DMS153 (cell line): ENCODE data around the gene MGMT.

Experiments
- DNase-seq: peaks from one replicate; lab custom pipeline; 2025; lab: John Stamatoyannopoulos, UW

The MGMT gene

DNA sequence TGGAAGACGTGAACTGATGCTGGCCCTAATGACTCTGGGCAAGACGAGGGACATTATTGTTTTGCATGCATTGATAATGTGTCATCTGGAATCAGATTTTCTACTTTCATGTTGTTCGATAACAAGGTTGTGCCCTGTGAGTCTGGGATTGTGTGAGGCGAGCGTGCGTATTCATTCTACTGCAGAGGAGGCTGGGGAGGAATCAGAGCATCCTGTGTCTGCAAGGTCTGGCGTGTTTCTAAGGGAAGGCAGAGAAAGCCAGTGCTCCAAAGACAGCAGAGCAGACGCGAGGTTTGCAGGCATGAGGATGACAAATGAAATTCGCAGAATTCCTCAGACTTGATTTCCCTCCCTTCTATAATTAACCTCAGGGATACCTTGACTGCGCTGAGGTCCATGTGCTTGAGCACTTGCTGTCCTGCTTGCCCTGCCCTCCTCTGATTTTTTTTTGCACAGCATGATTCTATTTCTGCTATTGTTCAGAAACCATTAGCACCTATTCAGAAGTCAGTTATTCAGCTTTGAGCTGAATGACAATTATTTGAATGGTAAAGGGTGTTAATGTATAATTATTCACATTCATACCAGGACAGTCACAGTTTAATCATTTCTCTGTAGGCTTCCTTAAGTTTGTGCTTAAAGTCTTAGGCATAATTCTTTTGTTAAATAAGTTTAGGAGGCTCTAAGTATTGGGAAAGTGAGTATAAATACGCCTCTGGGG is 263.4 kb downstream of the MGMT start:
- DNase-seq, result no peak

DNA sequence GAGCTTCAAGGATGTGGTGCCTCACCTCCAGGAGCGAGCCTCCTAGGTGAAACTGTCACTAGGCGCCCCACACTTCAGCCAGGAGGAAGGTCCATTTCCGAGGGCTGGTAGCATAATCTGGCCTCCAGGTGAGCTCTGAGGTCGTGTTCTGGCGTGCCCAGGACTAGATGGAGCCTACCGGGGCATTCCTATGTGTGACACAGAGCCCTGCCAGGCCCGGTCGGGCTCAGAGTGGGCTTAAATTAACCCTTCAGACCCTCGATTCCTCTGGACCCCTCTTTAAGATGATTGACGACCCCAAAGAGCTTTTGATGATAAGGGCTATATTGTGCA is 263.9 kb downstream of the MGMT start:
- no peak for DNase-seq

DNA sequence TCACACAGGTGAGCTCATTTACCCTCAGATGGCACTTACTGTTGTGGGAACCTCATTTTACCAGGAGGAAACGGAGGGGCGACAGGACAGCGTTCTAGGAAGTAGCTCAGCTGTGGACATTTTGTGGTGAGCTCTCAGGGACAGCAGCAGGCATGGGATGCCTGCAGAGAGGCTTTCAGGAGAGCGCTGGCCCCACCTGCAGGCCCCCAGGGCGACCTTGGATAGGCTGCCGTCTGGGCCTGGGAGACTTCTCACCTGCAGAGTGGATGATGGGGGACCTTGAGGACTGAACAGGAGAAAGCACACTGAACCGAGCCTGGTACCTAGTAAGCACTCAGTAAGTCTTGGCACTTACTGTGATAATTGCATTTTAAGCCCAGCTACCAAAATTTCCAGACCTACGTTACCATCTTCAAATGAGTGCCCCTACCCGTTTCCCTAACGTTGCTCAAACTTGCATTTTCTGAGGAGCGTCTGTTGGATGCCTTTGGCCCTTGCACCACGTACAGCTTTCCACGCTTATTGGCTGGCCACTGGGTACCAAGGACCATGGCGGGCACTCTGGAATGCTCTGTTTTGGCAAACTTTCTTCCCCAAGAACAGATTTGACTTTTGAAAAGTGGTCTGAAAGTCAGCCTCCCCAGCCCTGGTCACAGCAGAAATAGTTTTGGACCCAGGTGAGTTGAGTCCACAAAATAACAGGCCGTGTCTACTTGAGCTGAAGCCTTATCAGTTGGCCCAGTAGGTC is 273.7 kb downstream of the MGMT start:
- no peak for DNase-seq

DNA sequence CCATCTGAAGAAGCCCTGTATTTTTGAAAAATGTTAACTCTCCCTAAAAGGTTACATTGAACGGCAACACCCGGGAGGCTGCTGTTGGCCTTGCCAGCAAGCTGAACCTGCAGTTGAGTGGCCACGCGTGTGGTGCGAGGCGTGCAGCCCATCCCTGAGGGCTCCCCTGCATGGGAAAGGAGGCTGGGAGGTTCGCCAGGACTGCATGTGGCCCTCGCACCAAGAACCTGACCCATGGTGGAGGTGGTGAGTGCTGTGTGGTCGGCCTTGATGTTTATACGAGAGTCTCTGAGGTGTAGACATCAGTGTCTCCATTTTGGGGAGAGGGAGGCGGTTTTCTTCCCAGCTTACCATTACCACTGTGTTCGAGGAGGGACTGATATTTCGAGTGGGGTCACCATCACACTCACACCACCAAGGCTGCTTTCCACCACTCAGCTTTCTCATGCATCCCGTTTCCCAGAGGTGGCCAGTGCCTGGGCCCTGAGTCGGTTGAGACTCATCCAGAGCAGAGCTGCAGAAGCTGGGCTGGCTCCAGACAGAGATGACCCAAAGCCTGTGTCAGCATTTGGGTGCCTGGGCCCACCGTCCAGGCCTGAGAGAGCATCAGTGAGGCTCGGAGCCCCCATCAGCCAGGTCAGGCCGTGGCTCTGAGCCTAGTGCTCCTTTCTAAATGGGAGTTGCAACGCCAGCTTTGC is 274.4 kb downstream of the MGMT start:
- DNase-seq, result no peak

DNA sequence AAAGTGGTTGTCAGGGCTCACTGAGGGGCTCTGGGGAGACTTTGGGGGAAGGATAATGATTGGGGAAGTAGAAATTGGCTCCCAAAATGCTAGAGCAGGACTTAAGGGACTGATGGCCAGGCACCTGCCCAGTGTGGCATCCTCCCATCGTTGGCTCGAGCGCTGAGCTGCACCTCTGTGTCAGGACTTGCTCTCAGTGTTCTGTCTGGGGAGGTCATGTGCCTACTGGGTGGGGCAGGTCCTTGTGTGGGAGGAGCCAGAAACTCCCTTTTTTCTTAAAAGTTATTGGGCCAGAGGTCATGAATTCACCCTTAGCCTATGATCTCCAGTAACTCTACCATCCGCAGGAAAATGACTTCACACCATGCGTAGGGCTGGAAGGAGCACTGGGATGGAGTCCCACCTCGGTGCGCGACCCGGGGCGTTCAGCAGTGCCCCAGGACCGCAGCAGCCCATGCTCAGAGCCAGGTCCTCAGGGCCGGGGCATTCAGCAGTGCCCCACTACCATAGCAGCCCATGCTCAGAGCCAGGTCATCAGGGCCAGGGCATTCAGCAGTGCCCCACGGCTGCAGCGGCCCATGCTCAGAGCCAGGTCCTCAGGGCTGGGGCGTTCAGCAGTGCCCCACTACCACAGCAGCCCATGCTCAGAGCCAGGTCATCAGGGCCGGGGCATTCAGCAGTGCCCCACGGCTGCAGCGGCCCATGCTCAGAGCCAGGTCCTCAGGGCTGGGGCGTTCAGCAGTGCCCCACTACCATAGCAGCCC is 275.1 kb downstream of the MGMT start:
- DNase-seq, result no peak

DNA sequence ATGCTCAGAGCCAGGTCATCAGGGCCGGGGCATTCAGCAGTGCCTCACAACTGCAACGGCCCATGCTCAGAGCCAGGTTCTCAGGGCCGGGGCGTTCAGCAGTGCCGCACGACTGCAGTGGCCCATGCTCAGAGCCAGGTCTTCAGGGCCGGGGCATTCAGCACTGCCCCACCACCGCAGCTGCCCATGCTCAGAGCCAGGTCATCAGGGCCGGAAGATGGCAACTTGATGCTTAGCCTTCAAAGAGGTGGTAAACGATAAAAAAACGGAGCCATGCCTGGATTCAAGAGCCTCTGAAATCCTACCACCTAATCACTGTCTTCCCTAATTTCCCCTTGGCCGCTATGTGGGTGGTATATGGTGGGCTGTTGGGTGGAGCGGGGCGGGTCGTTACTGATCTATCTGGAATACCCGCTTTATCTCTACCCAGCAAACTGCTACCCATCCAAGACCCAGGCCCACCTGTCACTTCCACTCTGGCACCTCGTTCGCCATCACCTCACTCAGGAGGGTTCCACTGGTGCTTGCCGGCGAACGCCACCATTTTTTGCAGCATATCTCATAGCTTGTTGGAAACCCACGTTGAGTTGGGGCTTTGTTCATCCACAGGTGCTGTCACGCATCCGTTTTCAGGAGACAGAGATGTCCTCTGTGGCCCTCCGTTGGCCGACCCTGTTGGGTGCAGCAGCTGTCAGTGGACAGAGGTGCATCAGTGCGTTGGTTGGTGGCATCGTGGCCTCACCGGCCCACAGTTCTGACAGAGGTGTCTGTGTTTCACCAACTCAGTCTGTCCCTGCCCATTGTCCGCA is 275.9 kb downstream of the MGMT start:
- DNase-seq, result no peak

DNA sequence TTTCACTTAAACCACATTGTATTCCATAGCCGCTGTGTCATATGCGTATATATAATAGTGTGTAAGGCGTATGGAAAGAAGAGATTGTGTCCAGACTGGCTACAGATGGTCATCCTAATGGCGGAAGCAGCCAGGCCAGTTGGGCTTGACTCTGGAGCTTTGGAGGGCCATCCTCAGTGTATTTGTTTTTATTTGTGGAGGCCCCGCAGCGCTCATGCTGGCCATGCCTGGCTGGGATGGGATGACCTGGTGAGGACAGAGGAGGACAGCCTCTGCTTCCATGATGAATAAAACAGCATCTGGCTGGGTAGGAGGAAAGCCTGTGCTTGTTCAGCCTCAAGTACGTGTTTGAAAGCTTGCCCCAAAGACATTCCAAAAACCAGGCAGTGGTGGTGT is 276.7 kb downstream of the MGMT start:
- DNase-seq, result no peak

DNA sequence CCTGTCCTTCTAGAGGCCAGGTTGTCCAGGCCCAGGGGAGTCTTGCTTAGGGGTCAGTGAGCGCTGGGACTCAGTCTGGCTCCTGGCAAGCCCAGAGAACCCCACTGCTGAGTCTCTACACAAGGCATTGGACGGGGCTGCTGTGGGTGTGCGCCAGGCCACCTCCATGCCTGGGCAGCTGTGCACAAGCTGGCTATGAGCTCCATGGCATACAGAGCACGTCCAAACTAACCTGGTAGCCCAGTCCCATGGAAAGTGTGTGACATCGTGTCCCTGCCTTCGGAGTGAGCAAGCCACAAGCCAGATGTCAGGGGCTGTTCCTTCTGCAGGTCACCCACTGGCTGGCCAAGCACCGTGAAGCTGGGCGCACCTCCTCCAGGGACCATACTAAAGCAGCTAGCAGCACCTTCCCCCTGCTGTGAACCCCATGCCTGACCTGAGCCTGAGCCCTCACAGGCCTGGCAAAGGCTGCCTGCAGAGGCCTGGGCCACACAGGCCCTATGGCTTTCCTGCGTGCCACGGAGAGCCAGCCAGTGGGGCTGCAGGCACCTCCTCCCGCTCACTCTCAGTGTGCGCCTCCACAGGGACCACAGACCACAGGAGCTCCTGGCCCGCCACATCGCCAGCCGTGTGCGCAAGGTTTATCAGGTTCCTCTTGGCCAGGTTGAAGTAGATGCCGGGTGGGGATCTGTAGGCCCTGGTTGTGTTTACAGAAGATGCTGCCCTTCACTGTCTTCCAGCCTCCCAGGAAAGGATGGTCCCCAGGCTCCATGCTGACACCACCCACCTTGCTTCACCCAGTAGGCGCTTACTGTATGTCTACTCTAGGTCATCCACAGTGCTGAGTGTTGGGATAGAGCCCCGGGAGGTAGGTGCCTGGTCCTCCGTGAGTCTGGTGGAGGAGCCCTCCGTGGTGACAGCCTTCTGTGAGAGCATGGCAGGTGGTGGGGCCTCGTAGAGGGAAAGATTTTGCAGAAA is 277.4 kb downstream of the MGMT start:
- DNase-seq, result no peak

DNA sequence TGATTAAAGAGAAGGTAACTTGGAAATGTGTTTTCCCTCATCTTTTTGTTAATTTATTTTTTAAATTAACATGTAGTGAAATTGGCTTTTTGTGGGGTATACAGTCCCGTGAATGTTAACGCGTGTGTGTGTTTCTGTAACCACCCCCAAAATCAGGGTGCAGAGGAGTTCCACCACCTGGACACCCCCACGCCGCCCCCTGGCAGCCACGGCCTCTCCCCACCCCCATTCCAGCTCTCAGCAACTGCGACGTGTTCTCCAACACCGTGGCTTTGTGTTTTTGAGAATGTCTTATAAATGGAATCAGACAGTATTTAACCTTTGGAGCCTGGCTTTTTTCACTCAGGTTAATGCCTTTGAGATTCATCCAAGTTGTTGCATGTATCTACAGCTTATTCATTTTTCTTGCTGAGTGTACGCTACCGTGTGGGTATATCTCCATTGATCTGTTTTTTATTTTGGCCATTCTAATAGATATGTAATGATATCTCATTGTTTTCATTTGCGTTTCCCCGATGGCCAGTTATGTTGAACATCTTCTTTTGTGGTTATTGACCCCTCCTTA is 278.2 kb downstream of the MGMT start:
- DNase-seq, result no peak

DNA sequence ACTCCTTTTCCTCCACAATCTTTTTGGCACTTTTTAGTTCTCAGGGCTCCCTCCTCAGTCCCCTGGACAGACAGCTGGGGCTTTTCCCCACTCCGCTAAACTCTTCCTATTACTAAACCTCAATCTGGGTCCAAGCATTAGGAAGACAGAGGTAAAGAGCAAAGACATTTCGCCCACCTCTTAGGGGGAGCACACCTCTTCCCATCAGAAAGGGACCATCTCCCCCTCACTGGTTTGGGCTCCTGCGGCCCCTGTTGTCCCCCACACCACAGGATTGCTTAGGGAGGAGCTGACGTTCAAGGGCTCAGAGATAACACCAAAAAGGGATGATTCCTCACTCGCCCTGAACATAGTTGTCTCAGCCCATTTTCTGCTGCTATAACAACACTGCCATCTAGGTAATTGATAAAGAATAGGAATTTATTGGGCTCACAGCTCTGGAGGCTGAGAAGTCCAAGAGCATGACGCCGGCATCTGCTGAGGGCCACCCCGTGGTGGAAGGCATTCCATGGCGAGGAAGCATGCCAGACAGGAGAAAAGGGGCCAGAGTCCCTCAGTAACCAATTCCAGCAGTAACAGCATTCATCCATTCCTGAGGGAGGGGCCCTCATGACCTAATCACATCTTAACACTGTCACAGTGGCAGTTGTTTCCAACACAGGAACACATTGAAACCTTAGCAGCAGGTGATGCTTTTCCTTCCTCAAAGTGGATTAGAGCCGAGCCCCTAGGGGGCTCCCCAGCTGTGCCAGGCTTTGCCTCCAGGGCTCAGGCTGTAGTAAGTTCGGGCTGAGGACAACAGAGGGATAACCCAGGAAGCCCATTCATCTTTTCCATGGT is 287.4 kb downstream of the MGMT start:
- no peak for DNase-seq

DNA sequence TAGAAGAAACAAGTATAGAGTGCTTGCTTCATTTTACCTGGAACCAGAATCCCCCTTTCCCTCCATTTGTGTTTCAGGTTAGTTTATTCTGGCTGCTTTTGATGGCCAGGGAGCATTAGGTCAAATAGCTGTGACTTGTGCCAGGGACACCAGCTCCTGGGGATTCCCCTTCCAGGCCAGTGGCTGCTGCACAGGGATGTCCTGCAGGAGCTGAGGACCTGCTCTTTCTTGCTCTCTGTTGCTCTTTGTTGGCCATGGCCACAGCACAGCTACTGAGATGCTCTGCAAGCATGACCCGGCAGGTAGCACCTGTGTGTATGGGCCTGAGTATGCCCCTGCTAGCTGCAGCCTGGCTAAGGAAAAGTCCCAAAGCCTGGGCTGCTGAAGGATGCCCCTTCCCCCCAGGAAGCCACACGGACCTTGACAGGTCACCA is 288.1 kb downstream of the MGMT start:
- no peak for DNase-seq

DNA sequence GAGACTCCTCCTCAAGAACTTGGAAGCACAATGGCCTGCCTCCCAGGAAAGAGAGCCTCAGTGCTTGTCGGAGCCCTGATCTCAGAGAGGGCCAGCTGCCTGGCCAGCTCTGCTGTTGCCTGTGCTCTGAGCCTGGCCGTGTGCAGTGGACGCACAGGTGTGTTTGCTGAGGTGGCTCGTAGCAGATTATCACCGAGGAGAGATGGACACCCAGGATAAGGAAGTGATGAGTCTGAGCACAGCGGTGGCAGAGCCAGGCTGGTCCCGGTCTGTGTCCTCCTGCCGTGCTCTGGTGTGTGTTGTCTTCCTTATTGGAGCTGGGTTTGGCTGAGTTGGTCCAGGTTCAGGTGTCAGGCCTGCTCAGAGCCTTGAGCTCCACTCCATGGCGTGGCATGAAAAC is 288.6 kb downstream of the MGMT start:
- DNase-seq, result no peak

DNA sequence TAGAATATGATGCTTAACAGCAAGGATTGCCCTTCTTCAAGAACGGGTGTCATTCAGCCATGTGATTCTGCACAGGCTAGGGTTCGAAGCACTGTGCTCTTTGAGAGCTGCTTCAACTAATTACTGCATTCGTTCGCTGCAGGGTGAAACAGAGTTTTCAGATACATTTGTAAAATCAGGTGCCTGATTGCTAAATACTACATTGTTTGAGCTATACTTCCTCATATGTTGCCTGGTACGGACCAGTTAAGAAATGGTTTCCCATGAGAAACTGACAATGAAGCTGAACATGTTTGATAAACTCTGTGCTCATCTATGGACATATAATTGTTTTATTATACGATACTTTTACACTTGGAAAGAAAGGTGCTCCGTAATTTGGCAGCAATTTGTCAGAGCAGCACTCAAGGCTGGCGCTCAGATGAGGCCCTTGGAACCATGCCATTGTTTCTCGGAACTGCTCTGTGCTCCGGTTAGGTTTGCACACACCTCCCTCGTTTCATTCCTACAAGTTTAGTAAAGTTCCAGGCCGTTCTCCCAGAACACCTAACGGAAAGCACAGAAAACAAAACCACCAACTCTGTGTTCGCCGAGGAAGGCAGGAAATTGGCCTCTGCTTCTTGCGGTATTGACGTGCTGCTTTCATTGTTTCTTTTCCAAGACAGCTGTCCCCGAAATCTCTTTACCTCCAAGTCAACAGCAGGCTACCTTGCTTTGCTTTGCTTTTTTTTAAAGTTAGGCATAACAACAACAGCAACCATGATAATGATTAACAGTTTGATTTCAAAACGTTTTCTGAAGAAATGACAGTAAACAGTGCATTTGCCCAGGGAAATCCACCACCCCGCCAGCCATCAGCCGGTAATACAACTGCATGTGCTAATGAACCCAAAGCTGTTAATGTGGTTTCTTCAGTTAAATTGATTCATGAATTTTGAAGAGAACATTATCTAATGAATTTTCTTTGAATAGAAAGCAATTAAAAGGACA is 290.2 kb downstream of the MGMT start:
- no peak for DNase-seq

DNA sequence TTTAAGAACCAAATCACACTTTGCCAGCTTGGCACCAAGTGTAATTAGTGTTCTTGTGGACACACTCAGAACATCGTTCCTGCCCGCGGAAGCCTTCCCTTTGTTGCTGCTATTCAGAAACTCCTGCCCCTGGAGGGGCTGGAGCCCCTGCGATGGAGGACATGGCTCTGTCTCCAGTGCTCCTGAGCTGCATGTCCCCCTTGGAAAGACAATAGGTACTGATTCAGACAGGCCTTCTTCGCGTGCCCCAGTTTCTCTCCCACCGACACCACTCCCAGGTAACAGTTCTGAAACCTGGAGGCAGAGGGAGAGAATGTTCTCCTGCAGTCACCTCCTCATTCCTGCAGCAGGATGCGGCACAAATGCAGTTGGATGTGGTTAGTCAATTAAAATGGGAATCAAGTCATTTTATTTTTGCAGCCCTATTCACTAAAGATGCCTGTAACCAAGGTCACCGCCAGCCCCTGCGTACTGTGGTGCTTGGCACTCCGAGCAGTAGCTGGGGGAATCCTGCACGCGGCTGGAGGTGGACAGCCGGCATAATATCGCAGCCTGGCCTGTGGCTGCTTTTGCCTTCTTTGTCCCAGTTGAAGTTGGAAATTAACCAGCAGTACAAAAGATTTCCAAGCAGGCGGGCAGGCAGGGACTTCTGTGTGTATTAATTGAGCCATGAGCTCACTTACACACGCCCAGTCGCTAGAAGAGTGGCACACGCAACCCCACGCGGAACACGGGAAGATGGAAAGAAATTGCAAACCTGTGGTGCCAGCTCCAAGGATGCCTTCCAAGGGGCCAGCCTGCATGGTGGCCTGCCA is 291.4 kb downstream of the MGMT start:
- DNase-seq, result no peak

DNA sequence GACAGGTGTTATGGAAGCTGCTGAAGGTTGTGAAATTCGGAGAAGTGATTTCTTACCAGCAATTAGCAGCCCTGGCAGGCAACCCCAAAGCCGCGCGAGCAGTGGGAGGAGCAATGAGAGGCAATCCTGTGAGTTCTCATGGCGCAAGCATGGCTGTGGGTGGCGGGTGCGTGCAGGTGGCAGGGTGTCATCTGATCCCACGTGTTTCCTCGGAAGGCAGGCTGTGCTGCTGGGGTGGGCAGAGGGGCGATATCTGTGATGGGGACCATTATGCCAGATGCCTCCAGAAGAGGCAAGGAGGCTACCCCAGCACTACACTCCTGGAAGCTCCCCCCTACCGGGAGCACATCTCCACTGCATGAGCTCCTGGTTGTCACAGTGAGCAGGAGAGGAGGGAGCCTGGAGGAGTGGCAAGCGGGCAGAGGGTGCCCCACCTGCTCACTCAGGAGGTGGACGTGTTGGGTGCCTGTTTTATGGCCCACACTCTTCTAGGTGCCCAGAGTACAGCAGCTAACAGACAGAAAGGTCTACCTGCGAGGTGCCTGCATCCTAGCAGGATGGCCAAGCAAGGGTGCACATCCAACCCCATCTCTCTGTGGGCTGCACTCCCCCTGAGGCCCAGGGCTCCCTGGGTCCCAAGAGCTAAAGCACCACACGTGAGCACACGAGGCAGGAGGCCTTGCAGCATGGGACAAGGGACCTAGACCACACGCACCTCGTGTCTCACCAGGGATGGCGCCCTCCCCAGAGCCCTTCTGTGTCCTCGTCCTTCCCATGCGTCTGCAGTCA is 292.4 kb downstream of the MGMT start:
- DNase-seq, result peak; percentile 4

DNA sequence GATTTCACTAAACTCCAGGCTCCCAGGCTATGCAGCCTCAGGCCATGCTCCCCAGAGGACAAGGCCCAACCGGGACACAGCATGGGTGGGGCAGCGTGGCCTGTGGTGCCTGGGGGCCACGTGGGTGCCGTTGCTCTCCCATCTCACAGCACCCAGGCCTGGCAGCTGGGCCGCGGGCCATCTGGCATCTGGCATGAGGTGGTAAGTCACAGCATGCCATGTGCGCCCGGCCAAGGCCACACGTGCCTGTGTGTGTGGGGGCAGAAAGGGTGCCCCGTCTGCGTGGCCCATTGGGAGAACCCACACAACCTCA is 292.9 kb downstream of the MGMT start:
- DNase-seq, result no peak
